NCI-H2107 treated with DMSO at 0.1 percent for 48 hours (cell line): Measurements from ENCODE around the gene OR8B2.
"Not testable (repeated sequence)": the region's sequence is repeated elsewhere in the genome, so short reads cannot be mapped to it uniquely, and the experiment has no call there.

Experiments used
- DNase-seq: peaks from one replicate; lab custom pipeline; 2025; ENCODE audit not compliant: unreplicated experiment; lab: John Stamatoyannopoulos, UW

OR8B2 gene, protein sequence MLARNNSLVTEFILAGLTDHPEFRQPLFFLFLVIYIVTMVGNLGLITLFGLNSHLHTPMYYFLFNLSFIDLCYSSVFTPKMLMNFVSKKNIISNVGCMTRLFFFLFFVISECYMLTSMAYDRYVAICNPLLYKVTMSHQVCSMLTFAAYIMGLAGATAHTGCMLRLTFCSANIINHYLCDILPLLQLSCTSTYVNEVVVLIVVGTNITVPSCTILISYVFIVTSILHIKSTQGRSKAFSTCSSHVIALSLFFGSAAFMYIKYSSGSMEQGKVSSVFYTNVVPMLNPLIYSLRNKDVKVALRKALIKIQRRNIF

DNA sequence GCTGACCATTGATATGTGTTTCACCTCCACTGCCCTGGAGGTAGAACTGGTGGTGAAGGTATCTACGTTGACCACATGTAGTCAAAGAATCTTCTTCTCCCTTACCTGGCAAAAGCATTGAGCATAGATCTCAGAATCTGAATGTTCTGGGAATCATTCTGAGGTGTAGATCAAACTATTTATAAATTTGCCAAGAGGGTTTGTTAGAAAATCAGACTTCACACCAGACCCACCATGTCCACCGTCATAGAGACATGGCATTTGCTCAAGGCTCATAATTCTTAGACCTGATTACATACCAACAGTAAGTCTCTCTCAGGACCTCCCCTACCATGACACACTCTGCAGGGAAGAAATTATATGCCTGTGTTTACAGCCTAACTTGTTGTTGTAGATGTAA, at the start of gene OR8B2:
Gene OR8B2, minus strand, starts transcription at position 101 of the 400 bp plus-strand sequence. CDS start 1,156 bp downstream, outside the sequence.
- no peak for DNase-seq

DNA sequence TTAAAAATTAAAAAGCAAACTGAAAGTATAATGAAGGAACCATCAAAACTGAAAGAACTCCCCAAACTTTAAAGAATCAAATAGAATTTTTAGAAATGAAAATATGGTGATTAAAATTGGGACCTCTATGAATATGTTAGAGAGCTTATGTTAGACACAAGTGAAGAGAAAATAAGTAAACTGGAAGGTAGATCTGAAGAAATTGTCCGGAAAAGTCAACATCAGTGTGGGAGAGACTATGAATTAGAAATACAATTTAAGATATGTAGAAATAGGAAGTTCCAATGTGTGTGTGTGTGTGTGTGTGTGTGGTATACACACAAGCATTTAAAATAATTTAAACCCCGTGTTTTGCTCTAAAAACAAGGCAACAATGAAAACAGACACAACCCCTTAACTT, 45.3 kb upstream of the OR8B2 start:
- DNase-seq = no peak

GRCh38 chr11:124424384-124424921, 40.2 kb upstream of the OR8B2 start, which contains the start of gene OR8B4:
OR8B4 (minus strand) TSS chr11:124424871; CDS start chr11:124424871, 0 bp downstream.
- DNase-seq = no peak

DNA sequence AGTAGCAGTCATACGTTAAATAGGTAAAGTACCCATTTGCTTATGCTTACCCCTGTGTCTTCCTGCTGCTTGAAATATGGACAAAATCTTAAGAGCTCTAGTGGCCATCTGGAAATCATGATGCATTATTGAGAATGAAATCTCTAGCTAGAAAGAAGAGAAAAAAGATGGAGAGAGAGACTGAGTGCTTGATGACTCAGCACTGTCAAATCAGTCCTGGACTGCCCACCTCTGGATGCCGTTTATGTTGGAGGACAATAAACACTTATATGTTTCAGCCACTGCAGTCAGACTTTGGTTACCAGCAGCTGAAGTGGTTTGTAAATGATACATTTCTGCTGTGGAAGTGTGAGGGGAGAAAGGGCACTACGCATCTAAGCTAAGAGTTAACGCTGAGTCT, 36.7 kb upstream of the OR8B2 start:
- DNase-seq = no peak

DNA sequence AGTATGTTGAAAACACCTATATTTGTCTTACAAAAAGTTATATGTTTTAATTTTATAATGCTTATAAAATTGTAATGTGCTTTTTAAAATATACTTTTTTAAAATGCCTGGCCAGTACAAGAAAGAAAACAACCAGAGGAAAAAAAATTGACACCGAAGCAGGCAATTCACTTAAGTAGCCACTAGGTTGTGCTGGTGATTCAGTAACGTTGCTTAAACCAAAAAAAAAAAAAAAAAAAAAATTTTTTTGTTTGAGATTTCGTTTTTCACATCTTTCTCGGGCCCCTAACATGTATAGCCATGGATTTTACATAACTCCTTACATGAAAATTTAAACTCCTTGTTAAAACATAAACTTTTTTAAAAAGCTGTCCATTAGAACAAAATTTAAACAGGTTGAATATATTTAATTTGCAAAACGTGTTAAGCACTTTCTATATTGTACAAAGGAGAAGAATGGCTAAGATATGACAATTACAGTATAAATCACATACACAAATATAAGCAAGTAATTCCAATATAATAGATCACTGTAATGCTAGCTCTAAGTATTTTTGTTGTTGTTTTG, 31.1 kb upstream of the OR8B2 start:
- DNase-seq = no peak

GRCh38 chr11:124409906-124410305, 25.6 kb upstream of the OR8B2 start:
- no peak for DNase-seq

DNA sequence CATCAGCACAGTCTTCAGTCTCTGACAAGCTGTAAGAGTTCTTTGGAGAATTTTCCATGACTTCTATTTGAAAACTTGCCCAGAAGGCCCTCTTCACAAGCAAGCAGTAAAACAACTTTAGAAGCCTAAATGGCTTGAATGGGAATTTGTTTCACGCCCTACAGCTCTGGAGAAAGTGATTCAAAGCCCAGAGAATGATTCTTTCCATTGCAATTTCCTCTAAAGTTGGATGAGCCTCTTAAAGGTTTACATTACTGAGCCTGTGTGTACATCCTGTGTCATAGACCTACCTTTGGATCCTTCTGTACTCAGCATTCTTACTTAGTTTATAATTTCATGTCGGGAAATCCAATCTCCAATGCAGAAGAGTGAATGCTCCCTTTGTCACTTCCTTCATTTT, 21.3 kb upstream of the OR8B2 start:
- DNase-seq = no peak

DNA sequence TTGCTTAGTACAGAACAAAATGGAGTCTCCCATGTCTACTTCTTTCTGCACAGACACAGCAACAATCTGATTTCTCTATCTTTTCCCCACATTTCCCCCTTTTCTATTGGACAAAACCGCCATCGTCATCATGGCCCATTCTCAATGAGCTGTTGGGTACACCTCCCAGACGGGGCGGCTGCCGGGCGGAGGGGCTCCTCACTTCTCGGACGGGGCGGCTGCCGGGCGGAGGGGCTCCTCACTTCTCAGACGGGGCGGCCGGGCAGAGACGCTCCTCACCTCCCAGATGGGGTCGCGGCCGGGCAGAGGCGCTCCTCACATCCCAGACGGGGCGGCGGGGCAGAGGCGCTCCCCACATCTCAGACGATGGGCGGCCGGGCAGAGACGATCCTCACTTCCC, 18.9 kb upstream of the OR8B2 start:
- not testable (repeated sequence) for DNase-seq

DNA sequence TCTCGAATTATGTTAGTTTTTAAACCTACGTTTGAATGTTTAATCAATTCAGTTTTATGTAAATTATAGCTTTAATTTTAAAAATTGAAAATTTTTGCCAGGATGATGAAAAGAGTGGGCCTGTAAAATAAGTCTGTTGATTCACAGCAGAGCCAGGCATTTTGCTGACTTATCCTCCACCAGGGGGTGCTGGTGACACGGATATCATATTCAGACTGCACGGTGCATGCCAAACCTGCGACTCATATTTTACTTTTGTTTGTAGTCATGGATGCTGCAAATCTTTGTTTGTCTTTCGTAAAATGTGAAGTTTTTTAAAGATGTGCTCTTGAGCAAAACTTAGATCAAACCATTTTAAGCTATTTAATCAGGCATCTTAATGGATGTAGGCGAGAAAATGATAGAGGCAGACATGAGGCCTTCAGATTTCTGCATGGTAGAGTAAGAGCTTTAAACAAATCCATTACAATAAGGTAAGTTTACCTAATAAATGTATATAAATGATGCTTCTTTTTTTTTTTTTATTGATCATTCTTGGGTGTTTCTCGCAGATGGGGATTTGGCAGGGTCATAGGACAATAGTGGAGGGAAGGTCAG, 18.1 kb upstream of the OR8B2 start:
- DNase-seq = no peak

DNA sequence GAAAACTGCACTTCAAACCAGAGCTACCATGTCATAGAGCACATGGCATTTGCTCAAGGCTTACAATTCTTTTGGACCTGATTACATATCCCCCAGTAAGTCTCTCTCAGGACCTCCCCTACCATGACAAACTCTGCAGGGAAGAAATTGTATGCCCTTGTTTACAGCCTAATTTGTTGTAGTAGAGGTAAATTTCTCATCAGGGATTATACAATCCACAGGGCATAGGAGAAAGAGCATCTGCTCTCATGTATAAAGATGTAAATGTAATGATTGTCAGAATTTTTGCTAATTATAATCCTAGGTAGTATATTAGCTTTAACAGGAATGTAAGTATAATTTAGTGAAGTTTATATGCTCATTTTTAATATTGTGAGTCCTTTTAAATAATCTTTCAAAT, 14.6 kb upstream of the OR8B2 start, which contains the start of gene OR8B3:
Gene OR8B3, minus strand, starts transcription at position 101 of the 400 bp plus-strand sequence. CDS start 1,673 bp downstream, outside the sequence.
- DNase-seq = no peak

GRCh38 chr11:124396847-124397246, 12.5 kb upstream of the OR8B2 start:
- not testable (repeated sequence) for DNase-seq

DNA sequence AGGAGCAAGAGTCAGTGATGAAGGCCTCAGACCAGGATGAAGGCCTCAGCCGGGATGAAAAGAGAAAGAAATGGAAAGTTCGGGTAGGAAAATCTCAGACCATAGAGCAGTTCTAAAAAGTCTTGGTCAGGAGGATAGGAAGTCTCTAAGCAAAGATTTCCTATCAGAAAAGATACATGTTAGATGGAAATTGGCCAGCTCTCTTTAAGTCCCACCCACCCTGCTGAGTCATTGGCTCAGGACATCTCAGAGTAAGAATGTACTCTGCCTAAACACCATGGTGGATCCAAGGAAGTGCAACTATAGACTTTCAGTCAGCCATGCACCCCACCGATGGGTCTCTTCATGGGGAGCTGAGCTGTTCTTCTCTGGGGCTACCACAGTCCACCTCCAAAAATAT, 10.1 kb upstream of the OR8B2 start:
- DNase-seq = no peak

DNA sequence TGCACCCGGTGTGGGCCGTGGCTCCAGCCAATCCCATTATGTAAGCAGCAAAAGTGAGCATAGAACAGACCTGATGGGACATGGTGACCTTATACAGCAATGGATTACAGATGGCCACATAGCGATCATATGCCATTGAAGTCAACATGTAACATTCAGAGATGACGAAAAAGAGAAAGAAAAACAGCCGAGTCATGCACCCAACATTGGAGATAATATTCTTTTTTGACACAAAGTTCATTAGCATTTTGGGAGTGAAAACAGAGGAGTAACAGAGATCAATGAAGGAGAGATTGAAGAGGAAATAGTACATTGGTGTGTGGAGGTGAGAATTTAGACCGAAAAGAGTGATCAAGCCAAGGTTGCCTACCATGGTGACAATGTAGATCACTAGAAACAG, 1.4 kb downstream of the OR8B2 start:
- not testable (repeated sequence) for DNase-seq

DNA sequence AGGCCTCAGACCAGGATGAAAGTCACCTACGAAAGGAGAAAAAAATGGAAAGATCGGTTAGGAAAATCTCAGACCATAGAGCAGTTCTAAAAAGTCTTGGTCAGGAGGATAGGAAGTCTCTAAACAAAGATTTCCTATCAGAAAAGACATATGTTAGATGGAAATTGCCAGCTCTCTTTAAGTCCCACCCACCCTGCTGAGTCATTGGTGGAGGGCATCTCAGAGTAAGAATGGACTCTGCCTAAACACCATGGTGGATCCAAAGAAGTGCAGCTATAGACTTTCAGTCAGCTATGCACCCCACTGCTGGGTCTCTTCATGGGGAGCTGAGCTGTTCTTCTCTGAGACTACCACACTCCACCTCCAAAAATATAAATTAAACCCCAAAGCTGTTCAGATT, 3.7 kb downstream of the OR8B2 start:
- no peak for DNase-seq

GRCh38 chr11:124376280-124376679, 8.0 kb downstream of the OR8B2 start:
- no peak for DNase-seq

GRCh38 chr11:124359566-124359965, 24.7 kb downstream of the OR8B2 start:
- no peak for DNase-seq

DNA sequence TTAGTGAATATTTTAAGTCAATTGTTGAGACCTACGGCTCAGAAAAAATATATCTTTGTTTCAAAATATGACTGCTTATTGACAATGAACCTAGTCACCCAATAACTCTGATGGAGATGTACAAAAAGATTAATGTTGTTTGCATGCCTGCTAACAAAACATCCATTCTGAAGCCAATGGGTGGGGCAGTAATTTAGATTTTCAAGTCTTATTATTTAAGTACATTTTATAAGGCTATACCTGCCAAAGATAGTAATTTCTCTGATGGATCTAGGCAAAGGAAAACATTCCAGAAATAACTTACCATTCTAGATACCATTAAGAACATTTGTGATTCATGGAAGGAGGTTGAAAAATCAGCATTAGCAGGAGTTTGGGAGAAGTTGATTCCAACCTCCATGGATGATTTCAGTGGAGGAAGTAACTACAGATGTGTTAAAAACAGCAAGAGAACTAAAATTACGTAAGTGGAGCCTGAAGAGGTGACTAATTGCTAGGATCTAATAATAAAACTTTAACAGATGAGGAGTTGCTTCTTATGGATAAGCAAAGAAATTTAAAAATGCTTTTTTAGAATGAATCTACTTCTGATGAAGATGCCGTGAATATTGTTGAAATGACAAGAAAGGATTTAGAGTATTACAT, 37.9 kb downstream of the OR8B2 start:
- no peak for DNase-seq

- no peak for DNase-seq
Measured at GRCh38 chr11:124344346-124344745, 40.0 kb downstream of the OR8B2 start.

DNA sequence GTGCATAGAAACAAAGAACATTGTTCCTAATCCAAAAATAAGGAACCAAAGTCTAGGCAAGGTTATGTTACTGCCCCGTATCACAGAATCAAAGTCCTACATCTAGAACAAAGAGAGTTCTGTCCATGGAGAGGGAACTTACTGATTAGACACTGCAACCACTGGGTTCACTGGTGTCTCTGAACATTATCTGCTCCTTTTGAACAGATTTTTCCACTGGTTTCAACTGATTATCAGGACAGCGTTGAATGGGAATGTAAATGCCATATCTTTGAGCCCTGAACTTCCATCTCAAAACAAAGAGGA, 44.2 kb downstream of the OR8B2 start:
- DNase-seq = no peak

- DNase-seq = no peak
Measured at GRCh38 chr11:124339396-124340141, 44.7 kb downstream of the OR8B2 start.
